Common myeloid progenitor, CD34-positive (primary cell): ENCODE results near the gene PLCH1.

Experiments used
- CTCF ChIA-PET: fragments of 350-600 bp; sonication (Branson Sonifier 250); formaldehyde crosslinking; loops from one replicate; lab custom pipeline; 2021; ENCODE audit warnings: antibody characterized with exemption; lab: Charles Lee
- POLR2A ChIA-PET: fragments of 350-600 bp; sonication (Branson Sonifier 250); formaldehyde crosslinking; loops from one replicate; lab custom pipeline; 2021; ENCODE audit warnings: antibody characterized with exemption; lab: Charles Lee
- DNase-seq, 3 donors: peaks; one replicate each; pipeline versions ENCODE4 v3.0.0 to v3.0.0-alpha.2; 2013
- H3K27ac ChIP-seq, 2 experiments: 1 replicate in 1 of 2; 2 replicates in 1 of 2; pipeline ENCODE4 v1.7.0; 2013; ENCODE audit warnings: inconsistent platforms in 2 of 2, low read length in 2 of 2, mild to moderate bottlenecking in 2 of 2, low read depth in 1 of 2, moderate library complexity in 1 of 2; ENCODE audit not compliant: severe bottlenecking in 2 of 2, insufficient read depth in 1 of 2, poor library complexity in 1 of 2
- H3K27me3 ChIP-seq, 5 experiments: replicated peaks in 2 of 5; 1 replicate in 3 of 5; 2 replicates in 2 of 5; pipeline versions ENCODE4 v1.6.1 to v1.7.0; 2013; ENCODE audit warnings: low read length in 4 of 5, mild to moderate bottlenecking in 2 of 5, moderate library complexity in 2 of 5, inconsistent platforms in 1 of 5; ENCODE audit not compliant: insufficient read depth in 5 of 5, control insufficient read depth in 4 of 5
- H3K36me3 ChIP-seq, 4 experiments: 1 replicate in 2 of 4; 2 replicates in 2 of 4; pipeline versions ENCODE4 v1.6.1 to v1.7.0; 2013; ENCODE audit warnings: low read length in 3 of 4, control low read depth in 1 of 4, mild to moderate bottlenecking in 1 of 4; ENCODE audit not compliant: control insufficient read depth in 4 of 4, insufficient read depth in 4 of 4
- H3K4me1 ChIP-seq, 4 experiments: 1 replicate in 3 of 4; 2 replicates in 1 of 4; pipeline versions ENCODE4 v1.6.1 to v1.7.1; 2013; ENCODE audit warnings: low read length in 3 of 4, mild to moderate bottlenecking in 3 of 4, control low read depth in 1 of 4, inconsistent platforms in 1 of 4, moderate library complexity in 1 of 4; ENCODE audit not compliant: control insufficient read depth in 4 of 4, insufficient read depth in 4 of 4; ENCODE audit errors: control extremely low read depth in 1 of 4
- H3K4me3 ChIP-seq, 7 experiments: 1 replicate in 4 of 7; 2 replicates in 3 of 7; pipeline versions ENCODE4 v1.5.1 to v1.7.0; 2013; ENCODE audit warnings: mild to moderate bottlenecking in 7 of 7, low read length in 6 of 7, moderate library complexity in 6 of 7, inconsistent platforms in 2 of 7, low read depth in 2 of 7, control low read depth in 1 of 7; ENCODE audit not compliant: insufficient read depth in 4 of 7, control insufficient read depth in 1 of 7; ENCODE audit errors: extremely low read depth in 1 of 7
- H3K9me3 ChIP-seq, 5 experiments: 1 replicate in 4 of 5; 2 replicates in 1 of 5; pipeline versions ENCODE4 v1.6.1 to v1.7.1; 2013; ENCODE audit warnings: low read length in 4 of 5, mild to moderate bottlenecking in 2 of 5, inconsistent platforms in 1 of 5, low read depth in 1 of 5, moderate library complexity in 1 of 5; ENCODE audit not compliant: control insufficient read depth in 4 of 5, insufficient read depth in 2 of 5; ENCODE audit errors: control extremely low read depth in 1 of 5
- WGBS: methylation state at CpG from one replicate; pipeline ENCODE4 v1.1.5; 2013; ENCODE audit not compliant: insufficient coverage; 5-methylcytosine and 5-hydroxymethylcytosine counted together

Gene PLCH1

DNA sequence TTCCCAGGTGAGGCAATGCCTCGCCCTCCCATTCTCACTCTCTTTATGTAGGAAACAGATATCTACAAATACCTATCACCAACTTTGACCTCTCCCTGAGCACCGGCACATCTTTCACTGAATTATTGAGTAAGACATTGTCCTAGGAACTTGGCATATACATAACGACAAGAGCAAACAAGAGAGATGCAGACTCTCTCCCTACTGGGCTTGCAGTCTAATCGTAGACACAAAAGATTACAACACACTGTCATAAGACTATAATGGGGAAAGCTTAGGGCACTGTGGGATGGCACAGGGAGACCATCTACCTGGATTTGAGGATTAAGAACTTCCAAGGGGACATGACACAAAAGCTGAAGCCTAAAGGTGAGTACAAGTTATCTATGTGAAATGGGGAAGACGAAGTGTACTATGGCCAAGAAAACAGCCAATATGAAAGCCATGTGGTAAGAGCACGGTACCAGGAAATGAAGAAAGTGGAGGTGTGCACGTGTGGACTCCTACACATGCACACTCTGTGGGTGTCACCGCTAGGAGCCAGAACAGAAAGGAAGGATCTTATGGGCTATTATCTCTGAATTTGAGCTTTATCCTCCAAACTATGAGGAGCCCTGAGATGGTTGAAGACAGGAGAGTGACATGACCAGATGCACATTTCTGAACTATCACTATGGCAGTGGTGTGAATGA lies 232.6 kb downstream of the PLCH1 start:
- H3K4me1 ChIP-seq: no peaks in the 10 kb centered on the region
- WGBS: 99% methylated on average over 5 of the region's 8 CpGs
- H3K9me3 ChIP-seq: peaks cover 0 to 6% (median 0%) of the 10 kb centered on the region in 5 experiments
- ChIA-PET POLR2A (no interaction called here), CTCF (no interaction called here)
- H3K4me3 ChIP-seq: no peak overlapping the region
- no peak overlapping the region for H3K27ac ChIP-seq
- no peak for DNase-seq
- no peaks in the 10 kb centered on the region for H3K27me3 ChIP-seq
- H3K36me3 ChIP-seq: peaks cover 0 to 18% (median 6%) of the 10 kb centered on the region in 4 experiments

DNA sequence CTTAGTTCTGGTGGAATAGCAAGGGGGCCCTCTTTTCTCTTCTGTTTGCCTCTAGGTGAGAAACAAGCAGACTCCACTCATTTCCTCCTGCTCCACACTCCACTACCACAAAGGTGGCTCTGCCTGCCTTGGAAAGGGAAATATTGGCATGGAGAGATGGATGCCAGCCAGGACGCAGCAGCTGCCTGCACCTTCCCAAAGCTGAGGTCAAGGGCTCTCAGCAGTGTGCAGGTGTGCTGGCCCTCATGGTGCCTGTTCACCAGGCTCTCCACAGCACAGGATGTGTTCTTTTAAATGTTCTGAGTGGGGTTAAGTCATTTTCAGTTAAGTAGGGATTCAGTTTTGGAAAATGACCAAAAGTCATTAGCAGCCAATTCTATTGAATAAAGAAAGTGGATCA lies 240.2 kb downstream of the PLCH1 start:
- Histone ChIP-seq H3K9me3 (peaks cover 0 to 2% (median 0%) of the 10 kb centered on the region in 5 experiments), H3K27me3 (no peaks in the 10 kb centered on the region), H3K36me3 (peaks cover 0 to 11% (median 0%) of the 10 kb centered on the region in 4 experiments), H3K27ac (no peak overlapping the region), H3K4me1 (no peaks in the 10 kb centered on the region), H3K4me3 (no peak overlapping the region)
- no peak for DNase-seq
- ChIA-PET CTCF (no interaction called here), POLR2A (no interaction called here)
- no CpG with 5 or more reads among the region's 1 CpG for WGBS

DNA sequence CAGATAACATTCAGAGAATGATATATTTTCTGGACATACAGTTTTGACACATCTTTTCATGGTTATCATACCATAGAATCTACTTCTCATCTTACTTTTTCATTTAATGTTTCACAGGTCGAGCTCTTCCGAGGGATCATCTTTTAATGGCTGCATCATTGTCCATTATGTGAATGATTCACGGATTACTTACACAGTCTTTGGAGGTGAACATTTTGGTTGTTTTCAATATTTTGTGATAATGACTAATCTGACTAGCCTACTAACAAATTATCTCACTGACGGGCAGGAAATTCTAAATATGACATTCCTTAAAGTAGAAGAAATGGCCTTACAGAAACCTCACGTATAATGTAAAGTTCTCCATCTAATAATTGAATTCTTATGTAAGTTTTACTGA lies 242.2 kb downstream of the PLCH1 start:
- CTCF ChIA-PET: no interaction called here
- H3K27ac ChIP-seq: no peak overlapping the region
- POLR2A ChIA-PET: no interaction called here
- no peak overlapping the region for H3K4me3 ChIP-seq
- no peaks in the 10 kb centered on the region for H3K4me1 ChIP-seq
- no peaks in the 10 kb centered on the region for H3K27me3 ChIP-seq
- peaks cover 0 to 20% (median 2%) of the 10 kb centered on the region in 4 experiments for H3K36me3 ChIP-seq
- no peak for DNase-seq
- WGBS: 100% methylated on average over 1 of the region's 5 CpGs
- peaks cover 0 to 2% (median 0%) of the 10 kb centered on the region in 5 experiments for H3K9me3 ChIP-seq

DNA sequence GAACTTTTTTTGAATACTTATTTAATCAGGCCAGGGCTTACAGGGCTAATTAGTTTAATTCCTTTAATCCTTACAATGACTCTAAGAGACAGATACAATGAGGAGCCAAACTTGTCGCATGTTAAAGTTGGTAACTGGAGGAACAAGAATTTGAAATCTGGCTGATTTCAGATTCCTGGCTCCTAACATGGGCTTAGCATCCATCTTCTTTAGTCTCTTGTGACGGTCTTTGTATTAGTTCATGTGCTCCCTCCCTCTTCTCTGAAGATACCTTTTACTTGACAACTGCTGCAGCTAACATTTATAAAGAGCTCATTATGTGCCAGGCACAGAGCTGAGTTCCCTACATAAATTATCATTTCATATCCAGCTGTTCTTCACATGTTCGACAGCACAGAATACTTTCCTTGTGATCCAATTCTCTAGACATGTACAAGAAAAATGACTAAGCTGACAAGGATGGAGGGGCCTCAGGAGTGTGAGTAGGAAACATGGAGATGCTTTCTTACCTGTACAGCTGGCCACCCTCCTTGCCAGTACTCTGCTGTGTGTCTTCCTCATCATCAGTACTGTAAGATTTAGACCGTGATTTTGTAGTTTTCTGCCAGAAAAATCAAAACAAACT lies 244.6 kb downstream of the PLCH1 start:
- DNase-seq: no peak
- Histone ChIP-seq H3K36me3 (peaks cover 0 to 26% (median 2%) of the 10 kb centered on the region in 4 experiments), H3K27me3 (no peaks in the 10 kb centered on the region), H3K27ac (no peak overlapping the region), H3K9me3 (no peaks in the 10 kb centered on the region), H3K4me3 (no peak overlapping the region), H3K4me1 (no peaks in the 10 kb centered on the region)
- POLR2A ChIA-PET: no interaction called here
- CTCF ChIA-PET: no interaction called here
- 100% methylated on average over 4 of the region's 4 CpGs for WGBS

DNA sequence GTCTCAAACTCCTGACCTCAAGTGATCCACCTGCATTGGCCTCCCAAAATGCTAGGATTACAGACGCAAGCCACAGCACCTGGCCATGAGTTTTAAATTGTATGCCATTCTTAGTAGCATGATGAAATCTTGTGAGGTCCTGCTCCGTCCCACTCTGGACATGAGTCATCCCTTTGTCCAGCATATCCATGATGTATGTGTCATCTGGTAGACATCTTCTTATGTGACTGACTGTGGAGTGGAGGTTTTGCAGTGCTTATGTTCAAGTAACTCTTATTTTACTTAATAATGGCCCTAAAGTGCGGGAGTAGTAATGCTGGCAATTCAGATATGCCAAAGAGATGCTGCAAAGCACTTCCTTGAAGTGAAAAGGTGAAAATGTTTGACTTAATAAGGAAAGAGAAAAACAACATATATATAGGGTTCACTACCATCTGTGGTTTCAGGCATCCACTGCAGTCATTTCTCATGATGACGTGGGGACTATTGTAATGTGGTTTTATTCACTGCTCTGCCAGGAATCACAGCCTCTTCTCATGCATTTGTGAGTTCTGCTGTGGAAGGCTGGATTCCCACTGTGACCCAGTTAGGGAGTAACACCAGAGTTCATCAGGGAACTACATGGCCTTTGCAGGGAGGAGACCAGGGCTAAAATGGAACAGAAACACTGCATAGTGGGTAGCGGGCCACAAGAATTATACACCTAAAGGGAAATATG lies 246.8 kb downstream of the PLCH1 start:
- POLR2A ChIA-PET: interaction anchor here (0.7 kb wide), 1 partner anchor 184 kb away, joined by 3 read pairs; no protein-coding TSS in a partner anchor
- CTCF ChIA-PET: no interaction called here

DNA sequence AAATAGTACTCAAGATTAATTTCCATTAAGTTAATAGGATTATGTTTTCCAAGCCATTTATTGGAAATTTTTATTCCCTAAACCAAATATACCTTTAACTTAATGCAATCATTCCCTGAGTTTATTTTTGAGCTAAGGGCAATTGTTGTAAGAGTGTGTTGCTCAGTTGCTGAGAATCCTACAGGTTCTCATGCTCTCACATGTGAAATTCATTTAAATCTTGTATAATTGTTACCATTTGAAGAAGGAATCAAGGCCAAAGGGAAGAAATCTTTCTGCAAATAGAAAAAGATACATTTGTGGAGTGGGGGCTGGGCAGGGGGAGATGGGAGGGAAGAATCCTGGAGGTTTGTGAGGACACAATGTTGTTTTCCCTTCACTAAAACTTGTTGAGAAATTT lies 248.7 kb downstream of the PLCH1 start:
- Histone ChIP-seq H3K4me1 (peaks cover 7 to 14% (median 12%) of the 10 kb centered on the region in 4 experiments), H3K9me3 (no peaks in the 10 kb centered on the region), H3K27ac (no peak overlapping the region), H3K36me3 (peaks cover 0 to 39% (median 2%) of the 10 kb centered on the region in 4 experiments), H3K4me3 (no peak overlapping the region), H3K27me3 (no peaks in the 10 kb centered on the region)
- CTCF ChIA-PET: no interaction called here
- POLR2A ChIA-PET: no interaction called here
- no peak for DNase-seq

More for the DNA sequence above, 246.8 kb downstream of the PLCH1 start:
- DNase-seq: no peak
- Histone ChIP-seq H3K4me1 (peaks cover 7 to 14% (median 12%) of the 10 kb centered on the region in 4 experiments), H3K9me3 (no peaks in the 10 kb centered on the region), H3K4me3 (no peak overlapping the region), H3K36me3 (peaks cover 0 to 21% (median 2%) of the 10 kb centered on the region in 4 experiments), H3K27me3 (no peaks in the 10 kb centered on the region), H3K27ac (no peak overlapping the region)
- 80% methylated on average over 3 of the region's 5 CpGs for WGBS
